C4-2B (cell line): ENCODE measurements around the gene TSPAN18.

Experiments used
- H3K27ac ChIP-seq: fragments of 450-650 bp; 2 replicates; pipeline ENCODE4 v1.5.1; 2017
- ZFX ChIP-seq: fragments of 450-650 bp; IDR thresholded peaks from 2 replicates; pipeline ENCODE4 v1.6.1; 2017
- TF ChIP-seq, protein P1 (sequence below): fragments of 450-650 bp; conservative IDR thresholded peaks from 2 replicates; pipeline ENCODE4 v1.5.1; 2017; ENCODE audit warnings: mild to moderate bottlenecking

Gene TSPAN18

DNA sequence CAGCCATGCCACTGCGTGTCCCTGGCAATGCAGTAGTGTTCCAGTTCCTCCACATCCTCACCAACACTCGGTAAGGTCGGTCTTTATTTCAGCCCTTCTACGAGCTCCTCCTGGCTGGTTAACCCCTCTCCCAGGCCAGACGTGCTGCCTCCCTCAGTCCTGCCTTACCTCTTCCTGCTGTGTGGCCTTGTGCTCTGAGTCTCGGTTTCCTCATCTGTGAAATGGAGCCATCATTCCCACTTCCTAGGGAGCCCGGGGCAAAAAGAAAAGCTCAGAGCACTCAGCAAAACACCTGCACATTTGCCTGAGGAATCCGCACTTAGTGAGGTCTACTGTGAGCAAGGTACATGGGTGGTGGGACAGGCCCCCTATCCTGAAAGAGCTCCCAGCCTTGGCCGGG, 214.1 kb downstream of the TSPAN18 start:
- TF ChIP-seq, protein P1, sequence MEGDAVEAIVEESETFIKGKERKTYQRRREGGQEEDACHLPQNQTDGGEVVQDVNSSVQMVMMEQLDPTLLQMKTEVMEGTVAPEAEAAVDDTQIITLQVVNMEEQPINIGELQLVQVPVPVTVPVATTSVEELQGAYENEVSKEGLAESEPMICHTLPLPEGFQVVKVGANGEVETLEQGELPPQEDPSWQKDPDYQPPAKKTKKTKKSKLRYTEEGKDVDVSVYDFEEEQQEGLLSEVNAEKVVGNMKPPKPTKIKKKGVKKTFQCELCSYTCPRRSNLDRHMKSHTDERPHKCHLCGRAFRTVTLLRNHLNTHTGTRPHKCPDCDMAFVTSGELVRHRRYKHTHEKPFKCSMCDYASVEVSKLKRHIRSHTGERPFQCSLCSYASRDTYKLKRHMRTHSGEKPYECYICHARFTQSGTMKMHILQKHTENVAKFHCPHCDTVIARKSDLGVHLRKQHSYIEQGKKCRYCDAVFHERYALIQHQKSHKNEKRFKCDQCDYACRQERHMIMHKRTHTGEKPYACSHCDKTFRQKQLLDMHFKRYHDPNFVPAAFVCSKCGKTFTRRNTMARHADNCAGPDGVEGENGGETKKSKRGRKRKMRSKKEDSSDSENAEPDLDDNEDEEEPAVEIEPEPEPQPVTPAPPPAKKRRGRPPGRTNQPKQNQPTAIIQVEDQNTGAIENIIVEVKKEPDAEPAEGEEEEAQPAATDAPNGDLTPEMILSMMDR, result no peak
- no peak for TF ChIP-seq ZFX
- no peak overlapping the region for H3K27ac ChIP-seq

DNA sequence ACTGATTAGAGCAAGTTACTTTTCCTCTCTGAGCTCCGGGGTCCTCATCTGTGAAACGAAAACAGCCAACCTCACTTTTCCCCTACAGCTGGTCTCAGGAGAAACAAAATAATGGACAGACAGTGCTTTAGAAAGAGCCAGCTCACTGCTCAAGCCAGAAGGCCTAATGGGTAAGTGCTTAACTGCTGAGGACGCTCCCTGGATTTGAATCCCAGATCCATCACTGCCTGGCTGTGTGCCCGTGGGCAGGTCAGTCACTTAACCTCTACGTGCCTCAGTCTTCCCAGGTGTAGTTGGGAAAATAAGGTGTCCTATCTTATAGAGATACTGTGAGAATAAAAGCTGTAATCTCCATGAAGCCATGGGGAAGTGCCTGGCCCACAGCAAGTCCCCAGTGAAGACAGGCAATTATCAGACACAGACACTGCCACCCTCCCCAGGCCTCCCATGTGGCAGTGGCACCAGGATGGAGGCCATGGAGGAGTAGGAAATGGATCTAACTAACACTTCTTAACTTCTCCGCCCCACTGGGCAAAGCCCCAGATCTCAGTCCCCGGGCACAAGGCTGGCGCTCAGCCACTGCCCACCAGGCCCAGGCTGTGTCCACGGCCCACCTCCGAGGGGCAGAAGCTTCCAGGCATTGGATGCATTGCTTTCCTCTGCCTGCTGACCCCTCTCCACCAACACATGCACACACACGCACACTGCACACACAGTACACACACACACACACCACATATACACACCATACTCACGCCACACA, 214.7 kb downstream of the TSPAN18 start:
- TF ChIP-seq, protein P1, result no peak
- H3K27ac ChIP-seq, result no peak overlapping the region

DNA sequence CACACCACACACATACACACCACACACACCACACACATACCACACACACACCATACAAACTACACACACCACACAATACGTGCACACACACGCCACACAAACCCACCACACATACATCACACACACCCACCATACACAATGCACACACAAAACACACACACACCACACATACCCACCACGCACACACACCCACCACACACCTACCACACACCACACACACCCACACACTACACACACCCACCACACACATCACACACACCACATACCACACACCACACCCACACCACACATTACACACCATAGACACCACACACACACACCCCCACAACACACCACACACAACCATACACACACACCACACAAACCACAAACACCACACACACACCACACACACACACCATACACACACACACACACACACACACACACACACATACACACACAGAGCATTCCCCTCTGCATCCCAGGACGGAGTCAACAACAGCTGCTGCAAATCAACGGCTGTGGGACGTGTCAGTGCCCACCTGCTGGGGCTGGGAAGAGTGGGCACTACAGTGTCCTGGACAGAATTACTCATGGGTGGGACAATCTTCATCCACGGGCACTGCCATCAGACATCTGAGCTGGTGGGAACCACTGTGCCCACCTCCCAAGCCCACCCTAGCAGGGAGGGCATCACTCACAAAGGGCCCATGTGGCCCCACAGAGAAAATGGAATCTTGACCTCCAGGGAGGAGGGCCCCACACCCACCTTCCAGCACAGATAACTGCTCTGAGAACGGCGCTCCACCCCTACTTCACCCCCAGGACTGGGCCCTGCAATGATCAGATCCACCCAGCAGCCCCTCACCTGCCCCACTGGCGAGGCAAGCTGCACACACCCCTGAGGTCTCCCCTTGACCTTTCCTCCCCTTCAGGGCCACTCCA, 215.5 kb downstream of the TSPAN18 start:
- H3K27ac ChIP-seq, result no peak overlapping the region
- no peak for TF ChIP-seq ZFX
- TF ChIP-seq, protein P1, result no peak

- H3K27ac ChIP-seq, result no peak overlapping the region
- TF ChIP-seq ZFX, result no peak
- TF ChIP-seq, protein P1, result no peak
Measured at GRCh38 chr11:44943118-44943517, 216.4 kb downstream of the TSPAN18 start.

DNA sequence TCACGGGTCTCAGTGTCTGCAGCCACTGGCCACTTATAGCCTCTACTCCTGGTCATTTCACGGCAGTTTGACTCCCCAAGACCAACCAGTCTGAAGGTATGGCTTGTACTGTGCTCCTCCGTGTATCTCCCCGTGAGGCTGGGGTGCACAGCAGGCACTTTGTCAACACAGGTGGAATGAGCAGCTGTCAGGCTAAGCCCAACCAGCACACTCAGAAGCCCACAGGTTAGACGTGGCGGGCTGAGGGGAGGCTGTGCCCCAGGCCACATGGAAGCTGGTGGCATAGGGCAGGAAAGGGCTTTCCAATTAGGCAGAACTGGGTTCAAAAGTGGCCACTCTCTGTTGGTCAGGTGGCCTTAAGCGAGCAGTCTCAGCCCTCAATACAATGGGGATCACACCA, 216.9 kb downstream of the TSPAN18 start:
- H3K27ac ChIP-seq, result no peak overlapping the region
- TF ChIP-seq, protein P1, result no peak
- TF ChIP-seq ZFX, result no peak

DNA sequence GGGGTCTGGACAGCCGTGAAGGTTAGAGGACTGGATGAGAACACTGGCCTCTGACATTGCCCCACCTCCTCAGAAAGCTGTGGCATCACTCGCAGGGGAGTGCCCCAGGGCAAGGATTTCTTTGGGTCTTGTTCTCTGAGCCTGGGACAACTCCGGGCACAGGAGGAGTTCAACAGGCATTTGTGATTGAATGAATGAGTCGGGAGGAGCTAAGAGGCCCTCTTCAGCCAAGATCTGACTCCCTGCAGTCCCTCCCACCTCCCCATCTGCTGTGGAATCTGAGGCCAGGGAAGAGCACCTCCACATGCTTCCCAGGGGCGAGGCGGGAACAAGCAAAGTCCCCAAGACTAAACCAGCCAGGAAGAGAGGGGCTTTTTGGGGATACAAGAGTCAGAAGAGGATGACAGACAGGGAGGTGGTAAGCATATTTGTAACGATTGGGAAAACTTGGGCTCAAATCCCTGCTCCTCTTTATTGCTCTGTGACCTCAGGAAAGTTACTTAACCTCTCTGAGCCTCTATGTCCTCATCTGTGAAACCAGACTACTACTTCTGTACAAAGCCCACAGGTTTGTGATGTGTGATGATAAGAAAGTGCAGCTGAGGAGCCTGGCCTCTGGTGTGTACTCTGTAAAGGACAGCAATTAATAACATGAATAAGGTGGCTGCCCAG, 217.6 kb downstream of the TSPAN18 start:
- TF ChIP-seq, protein P1, result no peak
- no peak for TF ChIP-seq ZFX
- no peak overlapping the region for H3K27ac ChIP-seq
